HUDEP-2 (cell line): Measurements from ENCODE around the gene CASP7.

ENCODE experiments used
- DNase-seq, 76 experiments: peaks; one replicate each; lab custom pipeline; 2025; ENCODE audit not compliant: unreplicated experiment in 76 of 76; lab: John Stamatoyannopoulos, UW

The CASP7 gene

GRCh38 chr10:113711142-113711541 lies 31.4 kb downstream of the CASP7 start:
- no peak for DNase-seq

GRCh38 chr10:113712024-113712423 lies 32.3 kb downstream of the CASP7 start:
- DNase-seq: no peak

GRCh38 chr10:113712755-113713639 lies 33.3 kb downstream of the CASP7 start:
- no peak for DNase-seq

- no peak for DNase-seq
Measured at GRCh38 chr10:113713640-113713982, 33.9 kb downstream of the CASP7 start.

GRCh38 chr10:113716109-113716910 lies 36.6 kb downstream of the CASP7 start:
- no peak for DNase-seq

GRCh38 chr10:113718969-113719822 lies 39.5 kb downstream of the CASP7 start:
- DNase-seq: no peak

GRCh38 chr10:113720386-113720785 lies 40.7 kb downstream of the CASP7 start:
- DNase-seq: no peak

GRCh38 chr10:113732160-113732881 lies 52.6 kb downstream of the CASP7 start:
- no peak for DNase-seq

GRCh38 chr10:113732966-113733365 lies 53.3 kb downstream of the CASP7 start:
- no peak for DNase-seq

- no peak for DNase-seq
Measured at GRCh38 chr10:113733635-113734034, 53.9 kb downstream of the CASP7 start.

GRCh38 chr10:113735913-113736312 lies 56.2 kb downstream of the CASP7 start:
- DNase-seq: no peak

GRCh38 chr10:113736576-113736975 lies 56.9 kb downstream of the CASP7 start:
- DNase-seq: no peak

- DNase-seq: no peak
Measured at GRCh38 chr10:113739031-113739430, 59.3 kb downstream of the CASP7 start.

GRCh38 chr10:113739577-113739976 lies 59.9 kb downstream of the CASP7 start:
- no peak for DNase-seq

GRCh38 chr10:113740850-113741249 lies 61.1 kb downstream of the CASP7 start:
- DNase-seq: no peak

GRCh38 chr10:113742466-113742865 lies 62.8 kb downstream of the CASP7 start:
- no peak for DNase-seq

- no peak for DNase-seq
Measured at GRCh38 chr10:113743594-113743993, 63.9 kb downstream of the CASP7 start.

- no peak for DNase-seq
Measured at GRCh38 chr10:113745374-113745773, 65.7 kb downstream of the CASP7 start.

GRCh38 chr10:113746217-113746957 lies 66.7 kb downstream of the CASP7 start:
- no peak for DNase-seq
